GM19395 (cell line): Measurements from ENCODE around the gene ZNF665.
"Not testable (repeated sequence)": the region's sequence is repeated elsewhere in the genome, so short reads cannot be mapped to it uniquely, and the experiment has no call there.

Experiments
- ATAC-seq: cut with Tn5 transposase; IDR thresholded peaks from one replicate; pipeline ENCODE4 v1.9.1; 2021; ENCODE audit warnings: mild to moderate bottlenecking, moderate library complexity; ENCODE audit not compliant: unreplicated experiment

The ZNF665 gene

DNA sequence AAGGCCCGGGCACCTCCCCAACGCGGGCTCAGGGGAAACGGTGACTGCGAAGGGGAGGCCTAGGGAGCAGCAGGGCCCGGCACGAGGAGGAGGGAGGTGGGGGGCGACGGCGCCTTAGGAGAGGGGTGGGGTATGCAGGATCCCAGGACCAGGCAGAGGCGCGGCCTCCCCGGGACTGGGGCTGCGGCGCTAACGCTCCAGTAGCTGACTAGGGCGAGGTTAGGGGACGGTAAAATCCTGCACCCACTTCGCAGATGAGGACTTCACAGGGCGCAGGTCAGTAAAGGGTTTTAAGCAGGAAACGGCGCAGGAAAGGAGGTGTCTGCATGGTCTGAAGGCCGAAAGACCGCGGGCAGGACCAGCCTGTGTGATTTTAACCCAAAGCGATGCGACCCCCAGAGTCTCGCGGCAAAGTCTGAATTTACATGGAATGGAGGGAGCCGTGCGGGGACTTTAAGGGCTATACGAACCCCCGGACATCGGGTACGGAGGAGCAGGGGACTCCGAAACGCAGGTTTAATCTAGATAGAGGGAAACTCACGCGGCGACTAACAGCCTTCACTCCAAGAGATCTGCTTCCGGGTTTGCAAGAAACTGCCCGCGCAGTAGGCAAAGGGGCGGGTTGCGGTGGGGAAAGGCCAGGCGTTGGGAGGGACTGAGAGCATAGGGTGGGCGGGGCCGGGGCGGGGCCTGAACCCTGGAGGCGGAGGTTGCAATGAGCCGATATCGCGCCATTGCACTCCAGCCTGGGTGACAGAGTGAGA is at the start of gene ZNF665:
ZNF665 (minus strand) TSS at position 588 of the 764 bp plus-strand sequence. CDS start 10,460 bp downstream, outside the sequence.
- no peak for ATAC-seq

DNA sequence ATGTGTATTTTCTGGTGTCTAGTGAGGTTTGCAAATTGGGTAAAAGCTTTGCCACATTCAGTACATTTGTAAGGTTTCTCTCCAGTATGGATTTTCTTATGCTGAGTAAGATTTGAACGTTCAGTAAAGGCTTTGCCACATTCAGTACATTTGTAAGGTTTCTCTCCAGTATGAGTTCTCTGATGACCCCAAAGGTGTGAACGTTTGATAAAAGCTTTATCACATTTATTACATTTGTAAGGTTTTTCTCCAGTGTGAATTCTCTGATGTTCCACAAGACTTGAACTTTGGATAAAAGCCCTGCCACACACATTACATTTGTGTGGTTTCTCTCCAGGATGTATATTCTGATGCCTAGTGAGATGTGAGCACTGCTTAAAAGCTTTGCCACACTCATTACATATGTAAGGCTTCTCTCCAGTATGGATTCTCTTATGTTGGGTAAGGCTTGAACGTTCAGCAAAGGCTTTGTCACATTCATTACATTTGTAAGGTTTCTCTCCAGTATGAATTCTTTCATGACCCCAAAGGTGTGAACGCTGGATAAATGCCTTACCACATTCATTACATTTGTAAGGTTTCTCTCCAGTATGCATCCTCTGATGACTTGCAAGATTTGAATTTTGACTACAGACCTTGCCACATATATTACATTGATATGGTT is 44.1 kb upstream of the ZNF665 start:
- no peak for ATAC-seq

DNA sequence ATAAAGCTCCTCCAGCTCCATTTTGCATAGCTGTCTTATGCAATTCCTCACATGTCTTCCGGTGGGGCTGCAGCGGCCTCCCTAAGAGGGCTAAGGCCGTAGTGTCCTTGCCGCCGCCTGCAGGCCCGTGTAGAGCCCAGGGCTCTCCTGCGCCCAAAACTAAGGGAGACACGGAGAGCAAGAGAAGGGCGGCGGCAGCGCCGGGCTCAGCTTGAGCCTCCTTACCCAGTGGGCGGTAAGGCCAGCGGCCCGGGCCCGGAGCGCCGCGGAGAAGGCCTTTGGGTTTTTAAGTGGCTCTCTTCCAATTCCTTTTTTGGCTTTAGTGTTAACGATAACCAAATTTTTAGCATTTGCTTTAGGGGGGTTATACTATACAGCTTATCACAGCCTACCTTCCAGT is 31.4 kb upstream of the ZNF665 start:
- no peak for ATAC-seq

DNA sequence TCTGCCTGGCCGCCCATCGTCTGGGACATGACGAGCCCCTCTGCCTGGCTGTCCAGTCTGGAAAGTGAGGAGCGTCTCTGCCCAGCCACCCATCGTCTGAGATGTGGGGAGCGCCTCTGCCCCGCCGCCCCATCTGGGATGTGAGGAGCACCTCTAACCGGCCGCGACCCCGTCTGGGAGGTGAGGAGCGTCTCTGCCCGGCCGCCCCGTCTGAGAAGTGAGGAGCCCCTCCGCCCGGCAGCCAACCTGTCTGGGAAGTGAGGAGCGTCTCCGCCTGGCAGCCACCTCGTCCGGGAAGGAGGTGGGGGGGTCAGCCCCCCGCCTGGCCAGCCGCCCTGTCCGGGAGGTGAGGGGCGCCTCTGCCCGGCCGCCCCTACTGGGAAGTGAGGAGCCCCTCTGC is 29.6 kb upstream of the ZNF665 start:
- not testable (repeated sequence) for ATAC-seq

DNA sequence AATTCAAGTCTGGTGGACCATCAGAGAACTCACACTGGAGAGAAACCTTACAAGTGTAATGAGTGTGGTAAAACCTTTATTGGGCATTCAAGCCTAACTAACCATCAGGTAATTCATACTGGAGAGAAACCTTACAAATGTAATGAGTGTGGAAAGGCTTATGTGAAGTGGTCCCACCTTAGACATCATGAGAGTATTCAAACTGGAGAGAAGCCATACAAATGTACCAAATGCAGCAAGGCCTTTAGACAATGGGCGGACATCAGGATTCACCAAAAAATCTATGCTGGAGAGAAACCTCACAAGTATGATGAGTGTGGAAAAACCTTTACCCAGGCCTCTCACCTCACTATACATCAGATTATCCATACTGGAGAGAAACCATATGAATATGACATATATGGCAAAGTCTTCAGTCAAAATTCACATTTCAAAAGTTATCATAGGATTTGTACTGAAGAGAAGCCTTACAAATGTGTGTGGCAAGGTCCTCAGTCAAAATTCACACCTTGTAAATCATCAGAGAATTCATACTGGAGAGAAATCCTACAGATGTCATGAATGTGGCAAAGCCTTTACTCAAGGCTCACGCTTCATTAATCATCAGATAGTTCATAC is 19.7 kb upstream of the ZNF665 start:
- ATAC-seq: no peak

- not testable (repeated sequence) for ATAC-seq
Observed at GRCh38 chr19:53211554-53211953, 18.4 kb upstream of the ZNF665 start.

GRCh38 chr19:53196777-53197396 is 3.7 kb upstream of the ZNF665 start:
- no peak for ATAC-seq

DNA sequence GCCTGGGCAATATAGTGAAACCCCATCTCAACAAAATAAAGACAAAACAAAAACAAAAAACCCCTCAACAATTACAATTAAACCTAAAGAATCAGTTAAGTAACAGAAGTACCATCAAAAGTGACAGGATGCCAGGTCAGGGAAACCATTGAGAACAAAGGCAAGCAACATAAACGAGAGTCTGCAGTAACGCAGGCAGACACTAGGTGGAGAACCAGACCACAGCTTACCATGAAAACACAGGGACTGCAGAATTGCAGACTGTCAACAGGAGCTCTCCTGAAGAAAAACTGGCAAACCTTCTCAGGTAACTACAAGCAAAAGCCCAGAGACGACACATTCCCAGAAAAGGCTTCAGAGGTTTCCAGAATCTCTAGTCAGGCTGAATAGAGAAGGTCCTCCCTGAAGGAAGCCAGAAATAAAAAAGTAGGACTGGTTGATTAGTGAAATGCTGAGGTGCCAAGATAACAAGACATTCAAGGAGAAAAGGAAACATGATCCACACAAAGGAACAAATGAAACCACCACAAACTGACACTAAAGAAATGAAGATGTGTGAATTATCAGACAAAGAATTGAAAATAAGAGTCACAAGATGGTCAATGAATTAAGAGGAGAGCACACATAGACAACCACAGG is 2.2 kb upstream of the ZNF665 start:
- no peak for ATAC-seq

DNA sequence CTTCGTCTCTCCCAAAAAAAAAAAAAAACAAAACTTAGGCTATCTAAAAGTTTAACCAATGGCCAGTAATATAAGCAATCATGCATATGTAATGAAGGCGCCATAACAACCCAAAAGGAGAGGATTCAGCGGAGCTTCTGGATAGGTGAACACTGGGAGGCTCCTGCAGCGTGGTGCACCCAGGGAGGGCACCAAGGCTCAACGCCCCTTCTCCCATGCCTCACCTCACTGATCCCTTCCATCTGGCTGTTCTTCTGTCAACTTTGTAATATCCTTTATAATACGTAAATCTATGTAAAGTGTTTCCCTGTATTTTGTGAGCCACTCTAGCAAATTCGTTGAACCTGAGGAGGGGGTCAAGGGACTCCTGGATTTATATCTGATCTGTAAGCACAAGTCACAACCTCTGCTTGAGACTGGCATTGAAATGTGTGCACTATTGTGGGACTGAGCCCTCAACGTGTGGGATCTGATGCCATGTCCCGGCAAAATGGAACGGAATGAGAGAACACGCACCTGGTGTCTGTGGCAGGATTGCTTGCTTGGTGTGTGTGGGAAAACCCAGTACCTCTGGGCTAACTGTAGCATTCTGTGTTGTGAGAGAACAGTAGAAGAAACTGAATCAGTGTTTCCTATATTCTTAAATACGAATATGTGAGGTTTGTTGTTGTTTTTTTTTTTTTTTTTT is 521 bp upstream of the ZNF665 start:
- ATAC-seq: no peak

DNA sequence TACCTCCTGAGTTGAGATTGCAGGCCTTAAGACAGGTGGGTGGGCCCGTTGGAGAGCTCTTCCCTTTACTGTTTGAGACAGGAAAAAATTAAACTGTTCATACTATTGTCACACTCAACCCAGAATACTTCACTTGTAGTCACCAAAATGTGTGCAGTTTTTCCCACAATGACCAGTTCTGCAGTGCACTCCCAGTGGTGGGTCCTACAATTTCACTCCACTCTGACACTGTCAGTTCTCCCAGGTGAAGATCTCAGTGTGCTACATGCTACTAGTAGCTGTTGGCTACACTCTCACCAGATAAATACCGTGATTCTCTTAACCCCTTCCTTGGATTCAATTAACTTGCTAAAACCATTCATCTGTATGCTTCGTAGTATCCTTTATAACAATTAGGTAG is 2.9 kb downstream of the ZNF665 start:
- ATAC-seq: no peak

DNA sequence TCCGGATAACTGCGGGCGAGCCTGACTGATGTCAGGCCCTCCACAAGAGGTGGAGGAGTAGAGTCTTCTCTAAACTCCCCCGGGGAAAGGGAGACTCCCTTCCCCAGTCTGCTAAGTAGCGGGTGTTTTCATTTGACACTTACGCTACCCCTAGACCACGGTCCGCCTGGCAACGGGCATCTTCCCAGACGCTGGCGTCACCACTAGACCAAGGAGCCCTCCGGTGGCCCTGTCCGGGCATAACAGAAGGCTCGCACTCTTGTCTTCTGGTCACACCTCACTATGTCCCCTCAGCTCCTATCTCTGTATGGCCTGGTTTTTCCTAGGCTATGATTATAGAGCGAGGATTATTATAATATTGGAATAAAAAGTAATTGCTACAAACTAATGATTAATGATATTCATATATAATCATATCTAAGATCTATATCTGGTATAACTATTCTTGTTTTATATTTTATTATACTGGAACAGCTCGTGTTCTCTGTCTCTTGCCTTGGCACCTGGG is 3.4 kb downstream of the ZNF665 start:
- ATAC-seq: not testable (repeated sequence)

GRCh38 chr19:53185155-53185882 is 7.8 kb downstream of the ZNF665 start:
- not testable (repeated sequence) for ATAC-seq

GRCh38 chr19:53183146-53183764 is 9.9 kb downstream of the ZNF665 start:
- ATAC-seq: no peak

DNA sequence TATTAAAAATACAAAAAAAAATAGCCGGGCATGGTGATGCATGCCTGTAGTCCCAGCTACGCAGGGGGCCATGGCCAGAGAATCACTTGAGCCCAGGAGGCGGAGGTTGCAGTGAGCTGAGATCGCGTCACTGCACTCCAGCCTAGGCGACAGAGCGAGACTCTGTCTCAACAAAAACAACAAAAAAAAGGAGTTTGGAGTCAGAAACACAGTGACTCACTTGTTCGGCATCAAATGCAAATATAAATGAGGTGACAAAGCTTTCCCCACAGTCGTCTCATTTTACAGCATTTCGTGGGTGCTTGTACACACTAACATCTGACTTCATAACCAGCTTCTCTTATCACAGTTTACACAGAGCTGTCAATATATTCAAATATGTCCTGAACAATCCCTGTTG is 11.0 kb downstream of the ZNF665 start:
- ATAC-seq: no peak

GRCh38 chr19:53177986-53178385 is 15.2 kb downstream of the ZNF665 start:
- no peak for ATAC-seq

DNA sequence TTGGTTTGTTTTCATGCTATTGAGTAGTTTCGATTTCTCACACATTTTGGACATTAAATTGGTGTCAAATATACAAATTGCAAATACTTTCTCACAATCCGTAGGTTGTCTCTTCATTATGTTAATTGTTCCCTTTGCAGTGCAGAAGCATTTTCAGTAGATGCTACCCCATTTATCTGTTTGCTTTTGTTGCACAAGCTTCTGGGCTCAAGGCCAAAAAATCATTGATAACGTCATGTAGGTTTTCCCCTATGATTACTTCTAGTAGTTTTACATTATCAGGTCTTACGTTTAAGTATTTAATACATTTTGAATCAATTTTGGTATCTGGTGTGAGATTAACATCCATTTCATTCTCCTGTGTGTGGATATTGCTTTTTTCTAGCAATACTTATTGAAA is 20.3 kb downstream of the ZNF665 start:
- ATAC-seq: no peak

- ATAC-seq: no peak
Observed at GRCh38 chr19:53165691-53166091, 27.5 kb downstream of the ZNF665 start.

- no peak for ATAC-seq
Observed at GRCh38 chr19:53161123-53161522, 32.0 kb downstream of the ZNF665 start.

GRCh38 chr19:53160350-53160749 is 32.8 kb downstream of the ZNF665 start:
- no peak for ATAC-seq
